HG02759 (cell line): Measurements from ENCODE around the gene IL22.

Experiments used
- ATAC-seq: cut with Tn5 transposase; IDR thresholded peaks from one replicate; pipeline ENCODE4 v1.9.1; 2021; ENCODE audit warnings: mild to moderate bottlenecking, moderate library complexity; ENCODE audit not compliant: unreplicated experiment

Gene IL22

GRCh38 chr12:68253504-68253903 is at the start of gene IL22:
Gene IL22, minus strand, starts transcription at chr12:68253604. Its CDS starts 156 bp downstream, at chr12:68253448.
- no peak for ATAC-seq

- ATAC-seq: no peak
These were observed 44.5 kb upstream of the IL22 start for GRCh38 chr12:68297929-68298328.

- no peak for ATAC-seq
These were observed 40.8 kb upstream of the IL22 start for GRCh38 chr12:68294251-68294650.

GRCh38 chr12:68293347-68293746 is 39.9 kb upstream of the IL22 start:
- no peak for ATAC-seq

- ATAC-seq: no peak
These were observed 38.9 kb upstream of the IL22 start for GRCh38 chr12:68292151-68292943.

GRCh38 chr12:68291396-68292036 is 38.1 kb upstream of the IL22 start:
- no peak for ATAC-seq

- ATAC-seq: peak; percentile 93
These were observed 36.7 kb upstream of the IL22 start for GRCh38 chr12:68290126-68290525.

GRCh38 chr12:68287106-68287505 is 33.7 kb upstream of the IL22 start:
- no peak for ATAC-seq

- no peak for ATAC-seq
These were observed 33.0 kb upstream of the IL22 start for GRCh38 chr12:68286396-68286795.

- ATAC-seq: no peak
These were observed 32.1 kb upstream of the IL22 start for GRCh38 chr12:68285541-68285940.

GRCh38 chr12:68281322-68282077 is 28.1 kb upstream of the IL22 start:
- no peak for ATAC-seq

GRCh38 chr12:68280240-68280639 is 26.8 kb upstream of the IL22 start:
- no peak for ATAC-seq

- ATAC-seq: no peak
These were observed 26.0 kb upstream of the IL22 start for GRCh38 chr12:68279227-68280054.

- no peak for ATAC-seq
These were observed 23.1 kb upstream of the IL22 start for GRCh38 chr12:68276402-68276930.

GRCh38 chr12:68272732-68273131 is 19.3 kb upstream of the IL22 start:
- ATAC-seq: no peak

- ATAC-seq: no peak
These were observed 17.9 kb upstream of the IL22 start for GRCh38 chr12:68271346-68271745.

- ATAC-seq: no peak
These were observed 17.0 kb upstream of the IL22 start for GRCh38 chr12:68270358-68270757.

- ATAC-seq: no peak
These were observed 16.4 kb upstream of the IL22 start for GRCh38 chr12:68269779-68270178.

- no peak for ATAC-seq
These were observed 15.6 kb upstream of the IL22 start for GRCh38 chr12:68268967-68269366.

- no peak for ATAC-seq
These were observed 14.5 kb upstream of the IL22 start for GRCh38 chr12:68267892-68268396.
